ENCODE measurements around the gene HIVEP3.

Gene HIVEP3

DNA sequence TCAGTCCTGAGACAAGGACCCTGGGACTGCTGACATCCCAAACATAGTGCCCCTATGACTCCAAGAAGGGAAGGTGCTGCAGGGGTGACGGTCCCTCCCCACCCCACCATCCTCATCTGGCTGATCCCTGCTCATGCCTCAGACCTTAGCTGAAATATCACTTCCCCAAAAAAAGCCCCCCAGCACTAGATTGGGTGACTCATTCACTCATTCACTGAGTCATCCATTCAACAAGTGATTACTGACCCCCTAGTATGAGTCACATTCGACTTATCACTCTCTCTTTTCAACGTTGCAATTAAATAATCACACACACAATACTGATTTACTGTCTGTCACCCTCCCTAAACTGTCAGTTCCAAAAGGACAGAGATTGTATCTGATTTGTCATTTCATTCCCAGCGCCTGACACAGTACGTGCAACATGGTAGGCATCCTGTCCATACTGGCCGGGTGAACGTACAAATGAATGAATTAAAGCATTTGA, 48.6 kb downstream of the HIVEP3 start:
- DNase-seq: no peak

DNA sequence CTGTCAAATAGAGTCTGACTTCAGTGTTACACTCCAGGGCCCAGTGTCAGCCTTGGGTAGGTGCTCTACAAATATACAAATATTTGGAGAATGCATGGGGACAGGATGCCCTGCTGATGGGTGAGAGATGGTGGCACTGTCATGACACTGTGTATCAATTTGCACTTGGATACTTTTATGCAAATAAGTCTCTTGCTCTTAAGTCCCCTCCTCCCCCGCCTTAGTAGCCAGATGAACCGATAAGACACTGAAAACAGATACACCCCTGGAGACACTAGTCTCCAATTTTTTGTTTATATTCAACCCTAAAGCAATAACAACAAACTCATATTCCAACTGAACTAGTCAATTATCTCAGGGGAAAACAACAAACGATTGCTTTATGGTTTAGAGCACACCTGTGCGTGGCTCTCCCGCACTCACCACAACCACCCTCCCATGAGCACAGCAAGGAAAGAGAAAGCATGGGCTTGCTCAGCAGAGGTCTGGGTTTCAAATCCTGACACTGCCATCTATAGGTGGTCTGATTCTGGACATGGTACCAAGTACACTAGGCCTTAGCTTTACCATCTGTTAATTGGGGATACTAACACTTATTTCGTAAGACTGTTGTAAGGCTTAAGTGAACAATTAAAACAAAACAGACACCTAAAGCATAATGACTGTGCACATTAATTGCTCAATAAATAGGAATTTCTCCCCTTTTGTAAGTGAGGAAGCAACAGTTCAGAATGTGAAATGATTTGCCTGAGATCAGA, 50.3 kb downstream of the HIVEP3 start:
- DNase-seq: no peak

DNA sequence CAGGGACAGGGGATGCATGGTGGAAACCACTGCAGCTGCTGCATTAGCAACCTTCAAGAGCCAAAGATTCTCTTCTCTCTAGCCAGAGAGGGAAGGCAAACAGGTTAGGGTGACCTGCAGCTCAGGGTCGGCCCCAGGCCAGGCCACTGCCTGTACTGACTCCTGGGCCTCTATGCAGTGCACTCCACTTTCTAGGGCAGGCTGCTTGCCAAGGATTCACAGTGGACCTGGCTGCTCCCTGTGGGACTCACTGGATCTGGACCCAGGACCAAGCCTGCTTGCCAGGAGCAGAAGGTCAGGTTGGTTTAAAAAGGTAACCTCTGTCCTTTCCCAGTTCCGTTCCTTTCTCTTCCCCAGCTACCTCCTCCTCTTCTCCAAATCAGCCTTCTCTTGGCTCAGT, 52.4 kb downstream of the HIVEP3 start:
- no peak for DNase-seq

DNA sequence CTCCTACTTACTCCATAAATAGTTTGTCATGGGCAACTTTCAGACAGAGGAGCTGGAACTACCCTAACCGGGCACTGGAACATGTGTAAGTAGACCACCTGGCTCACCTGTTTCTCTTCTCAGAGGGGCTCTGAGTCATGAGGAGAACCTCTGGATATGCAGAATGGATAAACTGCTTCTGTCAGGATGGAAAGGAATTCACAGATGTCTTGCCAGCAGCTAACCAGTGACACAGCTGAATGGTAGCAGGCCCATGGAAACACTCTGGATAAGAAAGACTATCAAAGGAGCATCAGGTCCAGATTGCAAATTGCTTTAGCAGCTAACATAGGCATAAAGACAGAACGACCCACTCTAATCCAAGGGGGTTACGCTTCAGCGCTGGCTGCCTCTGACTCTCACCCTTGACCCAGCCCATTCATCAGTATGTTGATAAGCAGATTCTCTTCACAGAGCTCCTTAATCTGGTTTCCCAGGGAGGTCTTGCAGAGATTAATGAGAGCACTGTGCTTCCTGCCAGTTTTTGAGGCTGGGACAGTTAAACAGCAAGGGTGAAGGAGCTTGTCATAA, 54.2 kb downstream of the HIVEP3 start:
- DNase-seq: no peak

- no peak for DNase-seq
Measured at GRCh38 chr1:41863718-41864117, 55.0 kb downstream of the HIVEP3 start.

- no peak for DNase-seq
Measured at GRCh38 chr1:41862384-41863221, 56.1 kb downstream of the HIVEP3 start.

GRCh38 chr1:41861535-41862383, 57.0 kb downstream of the HIVEP3 start:
- DNase-seq: peak in 1 of 2 experiments; percentile 51

DNA sequence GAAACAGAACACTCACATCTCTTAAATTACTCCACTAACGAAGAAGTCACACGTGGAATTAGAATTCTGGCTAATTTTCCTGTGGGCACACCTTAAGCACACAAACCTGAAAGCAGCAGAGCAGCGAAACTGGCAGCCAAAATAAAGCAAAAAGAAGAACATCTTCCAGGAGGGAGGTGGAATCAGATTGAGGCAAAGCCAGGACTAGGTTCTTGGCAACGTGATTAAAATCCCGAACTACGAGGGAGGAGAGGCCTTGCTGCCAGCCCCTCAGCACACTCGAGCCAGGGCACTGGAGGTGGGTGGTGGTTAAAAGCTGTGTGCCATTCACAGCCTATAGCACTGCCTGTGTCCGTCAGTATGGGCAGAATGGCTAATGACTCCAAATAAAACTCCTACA, 58.0 kb downstream of the HIVEP3 start:
- DNase-seq: no peak

DNA sequence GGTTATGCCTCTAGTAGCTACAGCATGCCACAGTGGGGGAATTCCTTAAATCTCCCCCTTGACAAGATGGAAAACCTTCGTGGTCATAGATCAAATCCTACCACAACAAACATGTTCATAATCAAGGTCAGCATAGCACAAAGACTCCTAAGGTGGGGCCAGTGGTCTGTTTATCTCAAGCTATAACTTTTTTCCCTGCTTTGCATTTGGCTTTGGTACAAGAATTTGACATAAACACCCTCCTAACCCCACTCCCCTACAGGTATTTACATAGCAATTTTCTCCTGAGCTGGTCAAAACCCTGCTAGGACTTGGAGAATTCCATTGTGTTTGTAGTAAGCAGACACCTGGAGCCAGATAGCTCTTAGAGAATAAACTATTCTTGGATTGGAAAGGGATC, 58.5 kb downstream of the HIVEP3 start:
- DNase-seq: no peak

- DNase-seq: peak; percentile 60 to 94
Measured at GRCh38 chr1:41859686-41860085, 59.0 kb downstream of the HIVEP3 start.

DNA sequence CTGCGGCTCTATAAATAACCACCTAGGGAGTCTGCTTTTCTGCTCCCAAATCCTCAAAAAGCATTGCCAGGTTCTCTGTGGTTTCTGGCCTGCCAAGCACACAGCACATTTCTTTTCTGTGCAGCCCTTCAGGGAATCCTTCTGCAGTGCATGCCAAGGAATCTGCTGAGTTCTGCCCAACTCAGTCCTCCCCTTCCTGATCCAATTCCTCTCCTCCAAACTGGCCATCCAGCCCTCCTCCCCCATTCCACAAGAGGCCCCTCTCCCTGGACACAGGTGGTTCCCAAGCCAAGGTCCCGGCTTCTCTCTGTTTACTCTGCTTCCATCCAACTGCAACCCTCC, 61.8 kb downstream of the HIVEP3 start:
- DNase-seq: peak in 1 of 2 experiments; percentile 38

GRCh38 chr1:41856151-41856943, 62.4 kb downstream of the HIVEP3 start:
- DNase-seq: no peak

DNA sequence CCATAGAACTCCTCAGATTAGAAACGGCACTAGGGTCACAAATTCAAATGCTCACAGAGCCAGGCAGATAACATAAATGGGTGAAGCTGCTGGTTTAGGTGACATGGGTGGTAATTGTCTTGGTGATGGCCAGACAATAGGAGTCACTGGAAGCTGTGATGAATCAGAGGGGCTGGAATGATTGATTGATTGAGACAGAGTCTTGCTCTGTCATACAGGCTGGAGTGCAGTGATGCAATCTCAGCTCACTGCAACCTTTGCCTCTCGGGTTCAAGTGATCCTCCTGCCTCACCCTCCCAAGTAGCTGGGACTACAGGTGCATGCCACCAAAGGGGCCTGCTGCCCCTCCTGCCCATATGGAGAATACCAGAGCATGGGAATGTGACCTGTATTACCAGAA, 63.0 kb downstream of the HIVEP3 start:
- no peak for DNase-seq

- peak in 1 of 2 experiments; percentile 45 for DNase-seq
Measured at GRCh38 chr1:41853907-41854306, 64.8 kb downstream of the HIVEP3 start.

- no peak for DNase-seq
Measured at GRCh38 chr1:41852091-41852490, 66.6 kb downstream of the HIVEP3 start.

GRCh38 chr1:41851589-41851988, 67.1 kb downstream of the HIVEP3 start:
- no peak for DNase-seq

DNA sequence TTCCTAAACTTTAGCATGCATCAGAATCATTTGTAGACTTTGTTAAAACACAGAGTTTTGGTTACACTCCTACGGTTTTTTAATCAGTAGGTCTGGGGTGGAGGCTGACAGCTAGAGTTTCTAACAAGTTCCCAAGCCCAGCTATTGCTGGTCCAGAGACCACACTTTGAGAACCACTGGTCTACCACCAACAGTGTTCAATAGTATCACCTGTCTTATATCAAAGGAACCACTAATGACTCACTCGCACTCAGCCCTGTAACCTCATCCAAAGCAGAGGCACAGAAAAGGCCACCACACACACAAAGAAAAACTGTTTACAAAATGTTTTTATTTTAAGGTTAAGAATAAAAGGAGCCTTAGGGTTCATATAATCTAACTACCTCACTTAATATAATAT, 68.7 kb downstream of the HIVEP3 start:
- DNase-seq: no peak

GRCh38 chr1:41849211-41849759, 69.4 kb downstream of the HIVEP3 start:
- no peak for DNase-seq

GRCh38 chr1:41848216-41848952, 70.3 kb downstream of the HIVEP3 start:
- no peak for DNase-seq

DNA sequence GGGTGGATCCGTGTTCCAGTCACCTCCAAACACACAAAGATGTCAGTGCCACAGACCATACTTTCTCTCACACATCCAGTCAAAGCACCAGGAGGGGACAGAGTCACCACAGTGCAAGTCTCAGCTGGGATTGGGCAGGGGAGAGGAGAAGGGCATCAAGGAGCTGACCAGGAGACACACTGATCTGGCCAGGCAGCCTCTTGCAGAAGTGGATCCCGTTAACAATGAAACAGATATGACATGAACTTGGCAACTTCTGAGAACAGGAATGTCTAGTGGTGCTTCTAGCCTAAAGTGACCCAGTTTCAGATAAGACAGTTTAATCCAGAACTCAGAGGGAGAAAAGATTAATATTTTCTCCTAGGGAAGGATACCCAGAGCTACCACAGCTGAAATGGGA, 71.0 kb downstream of the HIVEP3 start:
- no peak for DNase-seq
